Astrocyte of the hippocampus (primary cell): ENCODE results near the gene RAMACL.
"Not testable (repeated sequence)": the region's sequence is repeated elsewhere in the genome, so short reads cannot be mapped to it uniquely, and the experiment has no call there.

Source experiments
- DNase-seq: peaks from one replicate; pipeline ENCODE4 v3.0.0; 2011; ENCODE audit warnings: low read depth, low spot score

The RAMACL gene

DNA sequence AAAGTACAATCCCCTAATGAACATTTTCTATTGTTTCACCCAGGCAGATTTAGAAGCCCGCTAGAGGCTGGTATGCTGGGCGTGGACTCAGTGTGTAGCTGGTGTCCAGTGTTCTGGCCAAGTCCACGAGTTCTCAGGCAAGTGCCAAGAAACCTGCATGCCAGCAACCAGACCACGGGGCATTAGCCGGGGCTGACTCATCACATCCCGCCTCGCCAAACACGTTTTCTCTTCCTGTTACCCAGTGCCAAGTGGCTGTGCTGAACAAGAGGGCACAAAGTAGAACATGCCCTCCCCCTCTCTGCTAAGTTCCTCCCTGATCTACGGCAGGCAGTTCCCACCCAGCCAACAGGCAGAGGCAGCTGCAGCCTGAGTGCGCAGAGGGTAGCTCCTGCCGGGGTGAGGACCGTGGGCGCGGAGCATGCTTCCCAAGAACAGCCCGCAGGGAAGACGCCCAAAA is 29.6 kb downstream of the RAMACL start:
- DNase-seq: peak; percentile 98

- no peak for DNase-seq
Measured at GRCh38 chr6:166556336-166556735, 30.1 kb downstream of the RAMACL start.

GRCh38 chr6:166555086-166555485 is 31.4 kb downstream of the RAMACL start:
- DNase-seq: no peak

- DNase-seq: no peak
Measured at GRCh38 chr6:166554316-166554715, 32.2 kb downstream of the RAMACL start.

- DNase-seq: peak; percentile 64
Measured at GRCh38 chr6:166553563-166554271, 32.8 kb downstream of the RAMACL start.

DNA sequence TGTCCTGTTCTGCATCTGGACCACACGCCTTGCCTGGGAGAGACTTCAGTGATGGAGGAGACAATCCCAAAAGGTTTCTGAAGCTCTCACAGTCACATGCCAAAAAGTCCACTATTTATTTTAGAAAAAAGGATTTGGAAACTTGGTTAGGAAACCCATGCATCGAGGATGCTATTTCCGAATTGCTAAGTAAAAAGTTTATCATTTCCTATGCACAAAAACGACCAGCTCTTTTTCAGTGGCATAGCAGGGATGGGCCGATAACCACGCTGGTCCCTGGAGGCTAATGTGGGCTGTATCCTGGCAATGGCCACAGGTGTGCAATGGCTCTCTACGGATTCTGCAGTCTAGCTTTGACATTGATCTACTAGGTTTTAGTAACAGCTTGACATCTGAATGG is 33.9 kb downstream of the RAMACL start:
- no peak for DNase-seq

DNA sequence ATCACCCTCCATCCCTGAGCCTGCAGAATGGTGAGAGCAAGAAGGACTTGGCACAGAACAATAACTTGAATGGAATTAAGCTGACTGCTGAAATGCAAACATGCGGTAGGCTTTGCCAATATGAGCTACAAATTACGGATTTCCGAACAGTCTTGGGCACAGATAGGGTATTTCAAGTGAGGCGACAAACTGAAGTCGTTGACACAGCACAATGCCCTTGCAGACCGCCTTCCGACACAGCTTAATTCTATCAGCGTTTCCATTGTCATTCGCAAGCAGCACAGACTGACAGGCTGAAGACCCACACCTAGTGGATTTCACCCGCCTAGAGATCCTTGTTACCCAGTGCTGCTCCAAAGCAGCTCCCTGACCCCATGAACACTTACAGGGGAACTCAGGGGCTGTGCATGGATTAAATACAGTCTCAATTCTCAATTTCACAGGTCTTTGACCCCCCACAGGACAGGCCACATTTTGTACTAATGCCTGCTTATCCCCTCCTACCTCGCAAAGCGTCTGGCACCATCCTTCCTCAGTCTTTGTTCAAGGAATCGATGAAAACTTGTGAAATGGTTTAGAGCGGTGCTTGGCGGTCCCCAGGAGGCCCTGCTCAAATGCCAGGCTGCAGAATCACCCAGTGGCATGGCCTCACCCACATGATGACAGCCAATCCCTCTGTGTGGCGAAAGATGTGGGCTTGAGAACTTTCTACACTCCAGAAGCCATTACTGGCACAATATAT is 34.6 kb downstream of the RAMACL start:
- DNase-seq: peak; percentile 42

DNA sequence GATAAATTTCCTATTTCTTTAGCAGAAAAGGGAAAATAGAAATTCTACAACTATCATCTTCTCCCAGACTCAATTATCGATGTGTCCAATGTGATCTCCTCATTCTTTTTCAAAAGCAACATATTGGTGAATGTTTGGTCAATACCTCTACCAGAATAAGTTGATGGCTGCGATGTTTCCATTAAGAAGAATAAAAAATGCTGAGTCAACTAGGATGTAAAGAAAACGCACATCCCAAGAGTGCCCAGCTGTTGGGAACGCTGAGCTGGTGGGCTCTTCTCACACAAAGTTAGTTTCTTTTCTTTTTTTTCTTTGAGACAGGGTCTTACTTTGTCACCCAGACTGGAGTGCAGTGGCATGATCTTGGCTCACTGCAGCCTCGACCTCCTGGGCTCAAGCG is 39.8 kb downstream of the RAMACL start:
- no peak for DNase-seq

- no peak for DNase-seq
Measured at GRCh38 chr6:166545156-166546034, 41.1 kb downstream of the RAMACL start.

DNA sequence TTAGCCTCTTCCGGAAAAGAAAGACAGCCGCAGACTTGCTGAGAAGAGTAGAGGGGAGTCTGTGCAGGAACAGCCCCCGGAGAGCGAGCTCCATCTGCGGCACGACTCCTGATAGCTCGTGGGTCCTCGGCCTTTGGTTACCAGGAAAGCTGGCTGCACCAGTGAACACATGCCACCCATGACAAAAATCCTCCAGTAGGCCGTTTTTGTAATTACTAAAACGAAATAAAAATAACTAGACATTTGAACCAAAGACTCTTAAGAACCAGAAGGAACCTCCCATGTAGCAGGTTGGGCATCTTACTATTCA is 42.2 kb downstream of the RAMACL start:
- DNase-seq: no peak

GRCh38 chr6:166543603-166544295 is 42.7 kb downstream of the RAMACL start:
- no peak for DNase-seq

DNA sequence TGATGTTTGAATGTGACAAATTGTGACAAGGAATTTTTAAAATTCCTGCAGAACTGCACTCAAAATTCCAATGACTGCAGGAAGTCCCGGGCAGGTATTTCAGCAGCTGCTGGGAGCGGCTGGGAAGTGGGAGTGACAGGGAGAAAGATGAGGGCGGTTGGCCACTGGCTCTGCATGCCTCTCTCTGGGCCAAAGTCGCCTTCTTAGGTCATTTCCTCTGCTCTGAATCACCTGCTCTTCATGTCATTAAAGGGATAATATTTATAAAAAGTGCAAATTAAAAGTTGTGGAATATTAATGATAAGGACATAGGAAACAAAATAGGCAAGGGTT is 43.9 kb downstream of the RAMACL start:
- DNase-seq: peak; percentile 43

DNA sequence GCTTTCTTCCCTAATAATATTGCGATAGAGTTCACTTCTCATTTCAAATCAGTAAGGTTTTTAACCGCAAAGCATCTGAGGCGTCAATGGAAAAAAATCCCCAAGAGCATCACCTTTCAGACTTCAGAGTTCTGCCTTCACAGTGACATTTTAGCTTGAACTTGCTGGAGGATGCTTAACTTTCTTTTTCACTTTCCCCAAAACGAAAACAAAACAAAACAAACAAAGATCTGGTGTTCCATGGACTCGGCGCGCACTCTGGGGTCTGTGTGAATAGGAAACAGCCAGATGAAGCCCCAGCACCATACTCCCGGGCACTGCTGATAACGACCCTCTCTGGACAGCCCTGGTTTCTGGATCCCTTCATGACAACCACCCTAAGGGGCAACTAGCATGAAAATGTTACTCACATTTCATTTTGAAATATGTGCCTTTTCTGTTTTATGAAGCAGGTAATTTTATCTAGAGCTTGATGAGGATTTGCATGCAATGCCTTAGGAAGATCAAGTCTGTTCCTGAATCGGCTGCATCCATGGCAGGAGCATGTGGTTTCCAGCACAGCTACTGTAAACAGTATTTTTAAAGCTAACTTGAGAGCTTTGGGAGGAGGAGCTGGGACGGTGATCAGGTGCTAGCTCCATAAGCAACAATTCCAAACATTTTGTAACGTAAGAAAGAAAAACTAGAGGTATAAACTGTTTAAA is 44.5 kb downstream of the RAMACL start:
- no peak for DNase-seq

DNA sequence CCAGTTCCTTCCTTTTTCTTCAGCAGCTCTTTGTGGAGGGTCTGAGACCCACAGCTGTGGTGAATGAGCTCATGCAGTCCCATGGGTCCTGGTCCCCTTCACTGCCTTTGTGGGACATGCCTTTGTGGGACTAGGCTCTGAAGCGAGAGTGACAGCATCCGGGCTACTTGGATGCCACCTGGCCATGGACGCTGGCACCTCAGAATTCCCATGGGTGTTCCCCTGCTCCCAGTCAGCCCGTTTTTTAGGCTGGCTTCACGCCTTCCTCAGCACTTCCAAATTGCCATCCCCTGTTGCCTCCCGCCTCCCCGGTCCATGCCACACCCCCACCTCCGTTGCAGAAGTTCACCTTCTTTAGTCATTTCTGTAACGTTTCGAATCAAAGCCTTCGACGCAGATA is 45.1 kb downstream of the RAMACL start:
- DNase-seq: no peak

DNA sequence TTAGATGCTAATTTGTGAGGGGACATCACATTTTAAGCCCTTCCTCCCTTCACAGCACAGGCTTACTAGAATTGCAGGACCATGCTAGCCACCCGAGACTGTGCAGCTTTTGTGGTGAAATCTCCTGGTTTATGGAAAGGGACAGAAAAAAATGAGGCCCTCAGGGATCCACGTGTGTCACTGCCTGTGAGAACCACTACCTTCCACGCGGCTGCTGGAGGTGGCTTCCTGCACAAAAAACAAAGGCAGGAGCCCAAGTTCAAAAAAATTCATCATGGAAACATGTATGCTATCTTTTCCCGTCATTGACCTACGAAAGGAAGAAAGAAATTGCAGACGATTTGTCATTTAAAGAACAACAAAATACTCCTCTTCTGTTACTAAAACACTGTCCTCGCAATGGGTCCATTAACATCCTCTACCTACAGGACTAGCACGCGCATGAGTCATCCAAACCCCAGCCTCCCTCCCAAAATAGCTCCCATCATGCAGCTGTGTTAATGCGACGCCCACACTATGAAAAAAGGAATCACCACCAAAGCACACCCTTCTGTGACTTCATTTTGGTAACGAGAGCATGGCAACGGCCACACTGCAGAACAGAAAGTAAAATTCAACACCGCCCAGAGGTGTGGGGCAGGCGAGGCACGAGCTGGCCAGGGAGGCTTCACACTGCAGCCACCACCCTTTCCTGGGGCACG is 45.7 kb downstream of the RAMACL start:
- no peak for DNase-seq

- no peak for DNase-seq
Measured at GRCh38 chr6:166539543-166539942, 46.9 kb downstream of the RAMACL start.

DNA sequence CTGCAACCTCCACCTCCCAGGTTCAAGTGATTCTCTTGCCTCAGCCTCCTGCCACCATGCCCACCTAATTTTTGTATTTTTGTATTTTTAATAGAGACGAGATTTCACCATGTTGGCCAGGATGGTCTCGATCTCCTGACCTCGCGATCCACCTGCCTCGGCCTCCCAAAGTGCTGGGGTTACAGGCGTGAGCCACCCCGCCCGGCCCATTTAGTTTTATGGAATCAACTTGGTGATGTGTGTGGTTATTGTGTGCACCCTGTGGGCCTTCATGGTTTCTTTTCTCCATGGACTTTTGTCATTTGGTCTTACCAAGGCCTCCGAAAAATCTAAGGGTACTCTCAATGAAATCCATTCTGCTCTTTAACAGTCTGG is 47.5 kb downstream of the RAMACL start:
- not testable (repeated sequence) for DNase-seq

DNA sequence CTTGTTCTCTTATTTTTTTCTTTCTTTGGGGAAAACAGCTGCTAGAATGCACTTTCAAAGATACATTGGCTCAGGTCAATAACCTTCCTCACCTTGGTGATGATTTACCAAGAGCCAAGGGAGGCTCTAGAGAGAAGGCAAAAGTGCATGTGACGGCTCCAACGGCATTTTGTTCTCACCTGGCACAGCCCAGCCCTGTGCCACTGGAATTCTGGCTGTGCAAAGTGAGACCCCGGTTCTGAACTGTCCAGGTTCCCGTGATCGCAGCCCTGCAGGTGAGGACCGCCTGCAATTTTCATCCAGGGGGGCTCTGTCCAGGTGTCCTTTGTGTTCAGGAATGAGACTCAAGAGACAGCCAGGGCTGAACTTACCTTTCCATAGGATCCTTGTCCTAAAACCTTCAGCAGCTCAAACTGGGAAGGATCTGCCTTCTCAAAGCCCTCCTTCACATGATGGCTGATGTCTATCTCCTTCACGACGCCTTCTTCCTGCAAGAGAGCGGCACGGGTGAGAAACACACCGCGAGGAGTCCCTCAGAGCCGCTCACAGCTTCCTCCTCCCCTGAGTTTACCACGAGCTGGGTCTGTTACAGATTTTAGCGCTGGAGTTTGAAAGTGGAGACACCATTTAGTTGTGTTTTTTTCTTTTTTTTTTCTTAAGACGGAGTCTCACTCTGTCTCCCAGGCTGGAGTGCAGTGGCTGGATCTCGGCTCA is 48.0 kb downstream of the RAMACL start:
- no peak for DNase-seq

DNA sequence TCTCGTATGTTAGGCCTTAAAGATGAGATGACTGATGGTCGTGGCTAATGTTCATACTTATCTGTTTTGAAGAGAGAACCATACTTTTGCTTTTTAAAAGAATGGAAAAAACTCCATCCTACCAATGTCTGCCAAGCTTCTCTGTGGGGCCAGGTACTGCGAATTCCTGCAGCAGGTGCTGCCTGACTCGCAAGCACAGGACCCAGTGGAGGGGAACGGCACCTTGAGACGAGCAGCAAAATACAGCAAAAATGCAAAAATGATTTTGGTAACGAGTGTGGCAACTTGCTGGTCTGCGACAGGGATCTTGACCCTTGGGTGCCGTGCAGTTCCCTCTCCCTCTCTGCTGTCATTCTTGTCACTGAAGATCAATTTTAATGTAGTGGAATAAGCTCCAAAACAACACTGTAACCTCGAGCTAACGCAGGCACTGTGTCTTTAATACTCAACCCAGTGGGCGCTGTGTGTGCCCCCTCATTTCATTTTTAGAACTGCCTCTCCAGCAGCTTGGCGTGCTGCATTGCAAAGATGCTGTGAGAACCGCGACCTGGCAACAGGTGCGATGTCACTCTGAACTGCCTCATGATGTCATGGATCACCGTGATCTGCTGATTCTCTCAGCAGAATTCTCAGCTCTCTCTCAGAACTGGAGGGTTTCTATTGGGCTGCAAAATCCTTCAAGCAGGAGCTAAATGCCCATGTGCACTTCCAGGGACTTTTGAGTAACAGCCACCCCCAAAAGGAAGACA is 51.6 kb downstream of the RAMACL start:
- DNase-seq: no peak
